ENCODE results near the gene ANXA11.

DNA sequence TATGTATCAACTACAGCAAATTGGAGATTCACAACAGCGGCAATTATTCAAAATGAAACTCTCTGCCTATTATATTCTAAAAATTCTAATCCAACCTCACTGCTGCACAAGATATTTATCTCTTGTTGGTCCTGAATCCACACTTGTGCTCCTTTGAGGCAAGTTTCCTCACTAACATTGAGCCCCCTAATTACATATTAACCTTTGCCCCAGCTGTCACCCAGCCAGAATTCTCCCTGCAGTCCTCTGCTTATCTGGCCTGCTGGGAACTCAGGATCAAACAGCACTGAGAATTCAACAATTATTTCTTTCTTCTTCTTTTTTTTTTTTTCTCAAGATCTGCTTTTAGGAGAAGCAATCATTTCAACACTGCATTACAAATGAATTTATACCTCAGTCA is 94.4 kb downstream of the ANXA11 start:
- TF ChIP-seq CTCF (IDR thresholded peaks at IDR 0.05; ENCODE audit: control extremely low read depth in 1 of 3, insufficient read depth in 1 of 3, low read depth in 1 of 3, low read length in 3 of 3): no peak
- no peak for TF ChIP-seq MAFK (IDR thresholded peaks at IDR 0.05; ENCODE audit: low read depth, low read length)
- TF ChIP-seq EZH2 (IDR thresholded peaks at IDR 0.05; ENCODE audit: low read depth, low read length, severe bottlenecking): no peak
- no peak for TF ChIP-seq EP300 (IDR thresholded peaks at IDR 0.05; ENCODE audit: borderline replicate concordance in 1 of 2, low read depth in 2 of 2, low read length in 2 of 2)
- TF ChIP-seq SUZ12 (IDR thresholded peaks at IDR 0.05; ENCODE audit: low read length): no peak
